Pericardium fibroblast (primary cell): ENCODE data around the gene GATA6. TPM values are rescaled to one million over a fixed set of nuclear protein-coding genes. Genes with fewer than 3 reads are reported as not detected.

Experiments used
- total RNA-seq: library from RNA; depleted of rRNA; stranded (reverse); fragments of >200 nt; gene quantifications from 2 replicates; pipeline ENCODE4 v1.2.3, GENCODE V29; 2015

The GATA6 gene
- 36.8 and 89.5 TPM in 2 replicates for total RNA-seq

DNA sequence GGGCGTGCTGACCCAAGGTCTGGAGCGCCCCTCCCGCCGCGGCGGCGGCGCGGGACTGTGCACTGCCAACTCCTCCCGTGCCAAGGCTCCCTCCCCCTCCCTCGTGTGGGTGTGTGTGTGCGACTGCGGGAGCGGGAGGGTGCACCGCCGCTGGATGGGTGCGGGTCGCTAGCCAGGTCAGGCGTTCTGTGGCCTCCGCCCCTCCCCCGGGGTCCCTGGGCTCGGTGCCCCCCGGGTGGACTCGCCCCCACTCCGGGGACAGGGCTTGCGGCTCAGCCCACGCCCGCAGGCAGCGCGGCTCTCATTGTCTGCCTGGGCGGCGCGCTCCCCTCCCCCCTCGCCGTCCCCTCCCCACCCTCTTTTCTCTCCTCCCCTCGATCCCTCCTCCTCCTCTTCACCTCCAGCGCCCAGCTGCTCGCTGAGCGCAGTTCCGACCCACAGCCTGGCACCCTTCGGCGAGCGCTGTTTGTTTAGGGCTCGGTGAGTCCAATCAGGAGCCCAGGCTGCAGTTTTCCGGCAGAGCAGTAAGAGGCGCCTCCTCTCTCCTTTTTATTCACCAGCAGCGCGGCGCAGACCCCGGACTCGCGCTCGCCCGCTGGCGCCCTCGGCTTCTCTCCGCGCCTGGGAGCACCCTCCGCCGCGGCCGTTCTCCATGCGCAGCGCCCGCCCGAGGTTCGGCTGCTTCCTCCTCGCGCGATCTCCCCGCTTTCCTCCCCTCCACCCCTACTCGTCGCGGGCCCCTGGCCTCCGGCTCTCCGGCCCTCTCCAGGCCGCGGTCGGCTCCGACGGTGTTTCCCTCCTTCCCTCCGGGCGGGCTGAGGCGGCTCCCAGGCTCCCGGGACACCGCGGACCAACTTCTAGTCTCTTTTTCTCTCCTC, at the start of gene GATA6:
GATA6 (plus strand) TSS at position 579 of the 878 bp plus-strand sequence. CDS start 1,556 bp downstream, outside the sequence.

Other genes starting within 250 kb of the GATA6 start
- under 0.01 TPM in 1 of 2 replicates, not detected in the other for gene CTAGE1, start 248.3 kb downstream of the GATA6 start, total RNA-seq